ENCODE results near the gene PRXL2B. TPM values are rescaled to one million over a fixed set of nuclear protein-coding genes. Genes with fewer than 3 reads are reported as not detected.

PRXL2B gene, protein sequence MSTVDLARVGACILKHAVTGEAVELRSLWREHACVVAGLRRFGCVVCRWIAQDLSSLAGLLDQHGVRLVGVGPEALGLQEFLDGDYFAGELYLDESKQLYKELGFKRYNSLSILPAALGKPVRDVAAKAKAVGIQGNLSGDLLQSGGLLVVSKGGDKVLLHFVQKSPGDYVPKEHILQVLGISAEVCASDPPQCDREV
- 11.0 and 13.8 TPM in 2 replicates for total RNA-seq

GRCh38 chr1:2586154-2587070, at the start of gene PRXL2B:
PRXL2B (plus strand) TSS chr1:2586777; CDS start chr1:2586886, 109 bp downstream.

DNA sequence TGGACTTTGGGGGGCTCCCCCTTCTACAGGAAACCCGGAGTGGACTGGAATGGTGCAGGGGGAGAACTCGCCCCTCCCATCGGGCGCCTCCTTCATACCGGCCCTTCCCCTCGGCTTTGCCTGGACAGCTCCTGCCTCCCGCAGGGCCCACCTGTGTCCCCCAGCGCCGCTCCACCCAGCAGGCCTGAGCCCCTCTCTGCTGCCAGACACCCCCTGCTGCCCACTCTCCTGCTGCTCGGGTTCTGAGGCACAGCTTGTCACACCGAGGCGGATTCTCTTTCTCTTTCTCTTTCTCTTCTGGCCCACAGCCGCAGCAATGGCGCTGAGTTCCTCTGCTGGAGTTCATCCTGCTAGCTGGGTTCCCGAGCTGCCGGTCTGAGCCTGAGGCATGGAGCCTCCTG, 30.3 kb upstream of the PRXL2B start, which contains the start of gene TNFRSF14:
Gene TNFRSF14, plus strand, starts transcription at position 95 of the 401 bp plus-strand sequence. Its CDS starts 294 bp downstream, at position 389.

GRCh38 chr1:2632561-2633361, 46.2 kb downstream of the PRXL2B start, which contains the start of gene MMEL1:
MMEL1 (minus strand) TSS chr1:2633016; CDS start chr1:2629484, 3,532 bp downstream.

Other genes starting within 250 kb of the PRXL2B start
- gene MORN1, start 195.2 kb upstream of the PRXL2B start, total RNA-seq: 8.6 and 10.4 TPM in 2 replicates
- 90.5 and 126 TPM in 2 replicates for gene RER1, start 194.9 kb upstream of the PRXL2B start, total RNA-seq
- gene PEX10, start 174.2 kb upstream of the PRXL2B start, total RNA-seq: 27.9 and 28.0 TPM in 2 replicates
- gene PLCH2, start 110.5 kb upstream of the PRXL2B start, total RNA-seq: under 0.01 and 0.38 TPM in 2 replicates
- gene PANK4, start 60.2 kb upstream of the PRXL2B start, total RNA-seq: 21.4 and 26.6 TPM in 2 replicates
- 0.28 TPM in 1 of 2 replicates, not detected in the other for gene HES5, start 56.5 kb upstream of the PRXL2B start, total RNA-seq
- gene TNFRSF14, start 30.4 kb upstream of the PRXL2B start, total RNA-seq: 10.9 and 45.9 TPM in 2 replicates
- under 0.01 TPM in 1 of 2 replicates, not detected in the other for gene MMEL1, start 46.2 kb downstream of the PRXL2B start, total RNA-seq
- under 0.01 and 0.28 TPM in 2 replicates for gene TTC34, start 214.9 kb downstream of the PRXL2B start, total RNA-seq

Data from regular cardiac myocyte (primary cell).